Measurements from ENCODE around the gene KRT3. TPM values are rescaled to one million over a fixed set of nuclear protein-coding genes. Genes with fewer than 3 reads are reported as not detected.

The KRT3 gene
- polyA plus RNA-seq (2014; cell fraction: cytosol; rRNA removed): not detected in 2 replicates
- not detected in 2 replicates for polyA plus RNA-seq (2014; cell fraction: nucleus; rRNA removed)

DNA sequence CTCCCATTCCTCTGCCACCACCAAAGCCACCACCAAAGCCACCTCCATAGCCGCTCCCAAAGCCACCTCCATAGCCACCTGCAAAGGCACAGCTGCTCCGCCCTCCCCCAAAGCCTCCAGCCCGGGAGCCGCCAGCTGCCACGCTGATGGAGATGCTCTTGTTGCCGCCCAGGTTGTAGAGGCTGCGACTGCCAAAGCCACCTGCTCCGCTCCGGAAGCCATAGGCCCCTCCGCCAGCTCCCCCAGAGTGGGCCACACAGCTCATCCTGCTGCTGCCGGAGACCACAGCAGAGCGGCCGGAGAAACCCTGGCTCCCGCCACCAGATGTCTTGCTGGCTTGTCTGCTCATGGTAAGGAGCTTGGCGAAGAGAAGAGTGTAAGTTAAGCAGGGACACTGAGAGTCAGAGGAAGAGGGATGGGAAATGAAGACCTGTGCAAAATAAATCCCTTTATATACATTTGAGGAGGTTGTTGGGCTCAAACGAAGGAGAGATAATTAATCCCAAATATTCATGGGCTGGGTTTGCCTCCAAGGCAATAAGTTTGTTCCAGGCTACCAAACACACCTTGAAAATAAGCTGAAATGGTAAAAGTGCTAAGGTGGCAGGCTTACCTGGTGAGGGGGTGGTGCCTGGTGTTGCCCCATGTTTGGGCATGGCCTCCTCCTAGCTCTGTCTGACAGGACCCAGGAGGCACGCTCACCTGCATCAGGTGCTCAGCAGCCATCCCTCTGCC is at the start of gene KRT3:
TSS of gene KRT3 (minus strand) at position 424 of the 735 bp plus-strand sequence. CDS start at position 349, 75 bp downstream.
- DNase-seq (ENCODE audit: low spot score): no peak

GRCh38 chr12:52844386-52844785 is 48.5 kb upstream of the KRT3 start:
- DNase-seq (ENCODE audit: low spot score): no peak

DNA sequence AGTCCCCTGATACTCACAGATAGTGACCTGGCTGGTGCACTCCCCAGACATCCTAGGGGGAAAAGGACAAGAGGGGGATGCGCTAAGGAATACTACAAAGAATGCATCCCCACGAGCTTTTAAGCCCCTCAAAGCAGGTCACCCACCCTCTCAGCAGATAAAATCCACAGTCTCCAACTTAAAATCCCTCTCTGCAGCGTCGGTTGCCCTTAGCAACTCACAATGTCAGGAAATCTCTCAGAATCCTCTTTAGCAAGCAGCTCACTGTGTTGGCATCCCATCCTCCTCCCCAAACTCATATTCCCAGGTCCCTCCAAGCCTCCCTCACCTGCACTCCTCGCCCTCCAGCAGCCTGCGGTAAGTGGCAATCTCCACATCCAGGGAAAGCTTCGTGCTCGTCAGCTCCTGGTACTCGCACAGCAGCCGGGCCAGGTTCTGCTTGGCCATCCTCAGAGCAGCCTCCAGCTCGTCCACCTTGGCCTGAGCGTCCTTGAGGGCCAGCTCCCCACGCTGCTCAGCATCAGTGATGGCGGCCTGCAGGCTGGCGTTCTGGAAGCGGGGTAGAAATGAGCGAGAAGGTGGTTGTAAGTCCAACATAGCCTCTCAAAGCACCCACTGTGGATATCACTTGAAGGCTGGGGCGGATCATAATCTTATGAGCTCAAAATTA is 43.7 kb upstream of the KRT3 start:
- no peak for DNase-seq (ENCODE audit: low spot score)

- no peak for DNase-seq (ENCODE audit: low spot score)
These were observed 42.9 kb upstream of the KRT3 start for GRCh38 chr12:52838609-52839435.

DNA sequence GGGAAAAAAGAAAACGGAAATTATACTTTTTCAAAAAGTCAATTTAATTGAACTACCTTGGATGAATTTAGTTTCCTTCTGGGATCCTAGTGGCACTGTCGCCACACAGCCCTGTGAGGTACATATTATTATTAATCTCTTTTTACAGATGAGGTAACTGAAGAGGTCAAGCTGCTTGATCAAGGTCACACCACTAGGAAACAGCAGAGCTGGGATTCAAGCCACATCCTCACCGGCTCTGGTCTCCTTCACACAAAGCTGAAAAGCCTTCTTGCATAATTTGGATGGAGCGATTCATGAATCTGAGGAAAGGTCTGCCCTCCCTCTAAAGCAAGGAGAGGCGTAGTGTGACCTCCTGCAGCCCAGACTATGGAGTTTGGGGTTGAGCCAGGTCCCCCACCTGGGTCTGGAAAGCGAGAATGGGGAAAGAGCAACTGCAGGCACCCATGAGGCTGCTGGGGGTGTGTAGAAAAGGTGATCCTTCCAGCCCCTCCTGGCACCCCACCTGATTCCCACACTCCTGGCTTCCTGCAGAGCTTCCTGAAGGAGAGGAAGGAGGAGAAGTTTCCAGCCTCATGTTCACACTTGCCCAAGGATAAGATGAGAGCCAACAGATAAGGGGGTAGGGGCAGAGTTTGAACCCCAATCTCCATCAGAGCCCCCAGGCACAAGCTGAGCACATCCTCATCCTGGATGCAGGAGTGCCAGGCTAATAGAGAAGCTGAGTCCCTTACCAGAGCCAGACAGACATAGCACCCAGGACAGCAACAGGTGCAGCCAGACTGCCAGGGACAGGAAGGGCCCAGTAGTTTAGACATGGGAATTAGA is 42.1 kb upstream of the KRT3 start:
- no peak for DNase-seq (ENCODE audit: low spot score)

DNA sequence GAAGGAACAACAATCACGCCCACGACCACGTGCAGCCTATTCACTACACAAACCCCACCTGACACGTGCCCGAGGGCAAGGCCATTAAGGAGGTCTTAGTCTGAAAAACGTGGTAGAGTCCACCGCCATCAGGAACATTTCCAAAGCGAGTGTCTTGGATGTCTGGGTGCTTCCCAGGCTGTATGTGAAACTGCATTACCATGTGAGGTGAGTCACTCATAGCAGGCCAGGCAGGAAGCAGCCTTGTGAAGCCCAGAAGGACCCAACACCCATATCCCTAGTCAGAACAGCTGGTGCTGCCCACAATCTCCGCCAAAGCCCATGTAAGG is 41.5 kb upstream of the KRT3 start:
- no peak for DNase-seq (ENCODE audit: low spot score)

- DNase-seq (ENCODE audit: low spot score): no peak
These were observed 40.8 kb upstream of the KRT3 start for GRCh38 chr12:52836491-52837412.

GRCh38 chr12:52836042-52836466 is 40.1 kb upstream of the KRT3 start:
- no peak for DNase-seq (ENCODE audit: low spot score)

- no peak for DNase-seq (ENCODE audit: low spot score)
These were observed 39.5 kb upstream of the KRT3 start for GRCh38 chr12:52835271-52836041.

GRCh38 chr12:52834727-52835001 is 38.7 kb upstream of the KRT3 start:
- DNase-seq (ENCODE audit: low spot score): no peak

GRCh38 chr12:52833922-52834726 is 38.2 kb upstream of the KRT3 start, which contains the start of gene KRT79:
TSS of gene KRT79 (minus strand) at chr12:52834311. CDS start at chr12:52834260, 51 bp downstream.
- no peak for DNase-seq (ENCODE audit: low spot score)

DNA sequence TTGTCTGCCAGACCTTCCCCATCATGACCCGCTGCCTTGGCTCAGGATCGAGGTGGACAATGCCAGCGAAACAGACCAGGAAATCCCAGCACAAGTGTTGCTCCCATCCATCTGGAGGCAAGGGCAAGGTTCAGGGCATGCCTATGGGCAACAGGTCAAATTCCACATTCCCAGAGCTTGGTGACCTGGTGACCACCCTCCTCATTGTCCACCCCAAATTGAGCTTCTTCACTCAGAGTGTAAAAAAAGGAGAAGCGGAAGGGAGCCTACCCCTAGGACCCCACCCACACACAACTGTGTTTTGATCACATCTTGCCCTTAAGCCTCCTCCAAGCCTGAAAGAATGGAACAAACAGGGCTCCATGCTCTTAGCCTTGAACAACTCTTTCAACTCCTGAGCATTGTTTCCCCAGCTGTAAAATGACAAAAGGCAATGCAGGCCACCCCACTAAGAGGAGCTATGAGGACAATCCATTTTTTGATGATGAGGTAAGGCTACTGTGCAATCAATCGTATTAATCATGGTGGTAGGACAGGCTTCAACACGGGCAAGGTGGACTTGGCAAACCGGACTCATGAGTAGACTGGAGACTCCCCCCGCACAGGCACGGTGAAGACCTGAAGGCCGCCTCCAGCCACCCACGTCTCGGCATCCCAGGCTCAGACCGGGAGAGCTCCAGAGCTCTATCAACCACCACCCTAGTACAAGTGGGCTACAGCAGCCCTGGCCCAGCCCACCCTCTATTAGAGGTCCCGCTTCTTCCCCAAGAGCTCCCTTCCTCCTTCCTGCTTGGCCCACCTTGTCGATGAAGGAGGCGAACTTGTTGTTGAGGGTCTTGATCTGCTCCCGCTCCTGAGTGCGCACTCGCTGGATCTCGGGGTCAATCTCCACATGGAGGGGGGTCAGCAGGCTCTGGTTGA is 37.3 kb upstream of the KRT3 start:
- no peak for DNase-seq (ENCODE audit: low spot score)

DNA sequence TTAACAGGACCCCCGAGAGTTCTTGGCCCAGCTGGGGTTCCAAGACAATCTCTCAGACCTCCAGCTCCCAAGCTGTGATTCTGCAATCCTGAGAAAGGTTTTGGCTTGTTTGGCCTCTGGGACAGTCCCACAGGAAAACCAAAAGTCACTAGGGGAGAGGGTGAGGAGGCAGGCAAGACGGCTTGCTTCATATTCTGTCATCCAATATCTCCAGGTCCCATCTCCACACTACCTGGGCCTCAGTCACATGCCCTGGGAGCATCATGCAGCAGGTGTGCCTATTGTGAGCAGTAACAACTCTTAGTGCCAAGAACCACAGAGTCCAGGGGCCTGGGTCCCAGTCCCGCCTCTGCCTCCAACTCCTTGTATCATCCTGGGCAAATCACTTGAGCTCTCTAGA is 36.5 kb upstream of the KRT3 start:
- DNase-seq (ENCODE audit: low spot score): no peak

- DNase-seq (ENCODE audit: low spot score): no peak
These were observed 35.3 kb upstream of the KRT3 start for GRCh38 chr12:52831251-52831650.

GRCh38 chr12:52829986-52830770 is 34.3 kb upstream of the KRT3 start:
- no peak for DNase-seq (ENCODE audit: low spot score)

- DNase-seq (ENCODE audit: low spot score): no peak
These were observed 32.7 kb upstream of the KRT3 start for GRCh38 chr12:52828591-52829021.

- DNase-seq (ENCODE audit: low spot score): no peak
These were observed 32.2 kb upstream of the KRT3 start for GRCh38 chr12:52828156-52828555.
